H9 (cell line): Measurements from ENCODE around the gene LZTS3. TPM values are rescaled to one million over a fixed set of nuclear protein-coding genes. Genes with fewer than 3 reads are reported as not detected.

Experiments used
- DNase-seq: peaks from one replicate; pipeline ENCODE4 v3.0.0-alpha.2; 2017
- H2AFZ ChIP-seq: one replicate; pipeline ENCODE4 v1.6.1; 2013; ENCODE audit warnings: mild to moderate bottlenecking, low read length, control low read depth, moderate library complexity
- H2AK5ac ChIP-seq: 2 replicates; pipeline ENCODE4 v1.6.1; 2013; ENCODE audit warnings: low read length, control low read depth, mixed read lengths; ENCODE audit not compliant: insufficient read length
- H2BK120ac ChIP-seq: one replicate; pipeline ENCODE4 v1.6.1; 2013; ENCODE audit warnings: low read depth, mild to moderate bottlenecking, low read length, control low read depth, inconsistent platforms; ENCODE audit not compliant: poor library complexity, severe bottlenecking
- H2BK12ac ChIP-seq: 2 replicates; pipeline ENCODE4 v1.6.1; 2013; ENCODE audit warnings: low read length, control low read depth, mixed read lengths, low read depth; ENCODE audit not compliant: insufficient read length
- H2BK15ac ChIP-seq: 2 replicates; pipeline ENCODE4 v1.6.1; 2013; ENCODE audit warnings: low read depth, low read length, control low read depth
- H2BK20ac ChIP-seq: one replicate; pipeline ENCODE4 v1.6.1; 2013; ENCODE audit warnings: low read depth, mild to moderate bottlenecking, low read length, control low read depth, inconsistent platforms; ENCODE audit not compliant: poor library complexity, severe bottlenecking
- H2BK5ac ChIP-seq: 2 replicates; pipeline ENCODE4 v1.6.1; 2013; ENCODE audit warnings: low read length, control low read depth, mixed read lengths; ENCODE audit not compliant: insufficient read length
- H3K14ac ChIP-seq: 2 replicates; pipeline ENCODE4 v1.6.1; 2013; ENCODE audit warnings: low read length, control low read depth; ENCODE audit not compliant: insufficient read depth
- H3K18ac ChIP-seq: 2 replicates; pipeline ENCODE4 v1.6.1; 2013; ENCODE audit warnings: low read depth, mild to moderate bottlenecking, mixed read lengths, low read length, control low read depth; ENCODE audit not compliant: insufficient read length
- H3K23ac ChIP-seq: 2 replicates; pipeline ENCODE4 v1.6.1; 2013; ENCODE audit warnings: low read length, control low read depth, mixed read lengths, low read depth; ENCODE audit not compliant: insufficient read length
- H3K23me2 ChIP-seq: 2 replicates; pipeline ENCODE4 v1.6.1; 2013; ENCODE audit warnings: low read depth, mild to moderate bottlenecking, mixed read lengths, low read length, control low read depth; ENCODE audit not compliant: insufficient read length, poor library complexity, severe bottlenecking
- H3K27ac ChIP-seq: 2 replicates; pipeline ENCODE4 v1.5.1; 2013; ENCODE audit warnings: low read length, control low read depth, mixed read lengths, low read depth; ENCODE audit not compliant: insufficient read length
- H3K27me3 ChIP-seq: 2 replicates; pipeline ENCODE4 v1.6.1; 2013; ENCODE audit warnings: low read length, control low read depth, inconsistent platforms; ENCODE audit not compliant: insufficient read depth
- H3K4ac ChIP-seq: 2 replicates; pipeline ENCODE4 v1.6.1; 2013; ENCODE audit warnings: low read depth, mild to moderate bottlenecking, control low read depth, inconsistent platforms, low read length, moderate library complexity
- H3K4me1 ChIP-seq: 2 replicates; pipeline ENCODE4 v1.6.1; 2013; ENCODE audit warnings: low read length, control low read depth, inconsistent platforms; ENCODE audit not compliant: insufficient read depth
- H3K4me2 ChIP-seq: 2 replicates; pipeline ENCODE4 v1.6.1; 2013; ENCODE audit warnings: low read length, control low read depth, mixed read lengths; ENCODE audit not compliant: insufficient read length, insufficient read depth
- H3K56ac ChIP-seq: 2 replicates; pipeline ENCODE4 v1.6.1; 2013; ENCODE audit warnings: low read depth, mild to moderate bottlenecking, mixed read lengths, low read length, control low read depth; ENCODE audit not compliant: insufficient read length
- H3K79me1 ChIP-seq: 2 replicates; pipeline ENCODE4 v1.6.1; 2013; ENCODE audit warnings: low read depth, mild to moderate bottlenecking, moderate library complexity, low read length, control low read depth, inconsistent platforms; ENCODE audit not compliant: insufficient read depth, poor library complexity, severe bottlenecking
- H3K79me2 ChIP-seq: 2 replicates; pipeline ENCODE4 v1.6.1; 2013; ENCODE audit warnings: low read length, control low read depth, inconsistent platforms; ENCODE audit not compliant: insufficient read depth
- H3K9ac ChIP-seq: 2 replicates; pipeline ENCODE4 v1.6.1; 2013; ENCODE audit warnings: low read length, control low read depth, mixed read lengths; ENCODE audit not compliant: insufficient read length; ENCODE audit errors: extremely low read depth
- H3K9me3 ChIP-seq: one replicate; pipeline ENCODE4 v1.6.1; 2013; ENCODE audit warnings: low read depth, low read length, inconsistent platforms; ENCODE audit not compliant: control insufficient read depth
- H3T11ph ChIP-seq: one replicate; pipeline ENCODE4 v1.6.1; 2013; ENCODE audit warnings: mild to moderate bottlenecking, low read length, control low read depth, inconsistent platforms
- H4K20me1 ChIP-seq: one replicate; pipeline ENCODE4 v1.6.1; 2013; ENCODE audit not compliant: control insufficient read depth, insufficient read length, insufficient read depth
- H4K5ac ChIP-seq: 2 replicates; pipeline ENCODE4 v1.6.1; 2013; ENCODE audit warnings: low read depth, mild to moderate bottlenecking, mixed read lengths, low read length, control low read depth; ENCODE audit not compliant: insufficient read length
- H4K8ac ChIP-seq: replicated peaks from 2 replicates; pipeline ENCODE4 v1.6.1; 2013; ENCODE audit warnings: low read length, control low read depth, mixed read lengths, low read depth; ENCODE audit not compliant: insufficient read length
- H4K91ac ChIP-seq: 2 replicates; pipeline ENCODE4 v1.6.1; 2013; ENCODE audit warnings: low read depth, mild to moderate bottlenecking, moderate library complexity, mixed read lengths, low read length, control low read depth; ENCODE audit not compliant: insufficient read length
- H3K27ac Mint-ChIP-seq, 3 experiments: 2 replicates in 2 of 3; 3 replicates in 1 of 3; pipeline ENCODE4 v1.8.0; 2020 to 2021; ENCODE audit warnings: mixed read lengths in 3 of 3, mild to moderate bottlenecking in 1 of 3, moderate library complexity in 1 of 3
- H3K27me3 Mint-ChIP-seq: 2 replicates; pipeline ENCODE4 v1.8.0; 2021; ENCODE audit warnings: low read depth, mild to moderate bottlenecking, moderate library complexity, mixed read lengths
- H3K36me3 Mint-ChIP-seq, 3 experiments: 2 replicates in 2 of 3; 3 replicates in 1 of 3; pipeline ENCODE4 v1.8.0; 2020 to 2021; ENCODE audit warnings: low read depth in 3 of 3, mixed read lengths in 3 of 3; ENCODE audit not compliant: insufficient read depth in 1 of 3
- H3K4me1 Mint-ChIP-seq, 2 experiments: 2 replicates each; pipeline ENCODE4 v1.8.0; 2020; ENCODE audit warnings: mixed read lengths in 2 of 2
- H3K4me3 Mint-ChIP-seq, 2 experiments: 2 replicates in 1 of 2; 3 replicates in 1 of 2; pipeline ENCODE4 v1.8.0; 2020 to 2021; ENCODE audit warnings: mild to moderate bottlenecking in 2 of 2, mixed read lengths in 2 of 2, moderate library complexity in 1 of 2
- H3K9me3 Mint-ChIP-seq, 2 experiments: 2 replicates in 1 of 2; 3 replicates in 1 of 2; pipeline ENCODE4 v1.8.0; 2020; ENCODE audit warnings: mild to moderate bottlenecking in 2 of 2, mixed read lengths in 2 of 2, moderate library complexity in 1 of 2
- WGBS: extraction: QIAGEN DNeasy Blood & Tissue Kit; methylation state at CpG from one replicate; pipeline ENCODE4 v1.1.7; 2013; ENCODE audit warnings: missing lambda C conversion rate, low lambda C conversion rate, mixed read lengths; ENCODE audit not compliant: insufficient read length; ENCODE audit errors: extremely low coverage; 5-methylcytosine and 5-hydroxymethylcytosine counted together
- total RNA-seq: library from RNA; stranded (reverse); gene quantifications from 2 replicates; pipeline ENCODE4 v1.2.1, GENCODE V29; 2021
- TF ChIP-seq, protein P1 (sequence below): fragments of 200-600 bp; sonication (generic); conservative IDR thresholded peaks from 3 replicates; pipeline ENCODE4 v1.8.0; 2021; ENCODE audit warnings: antibody characterized with exemption, mild to moderate bottlenecking

The LZTS3 gene
- total RNA-seq, 1 experiment from 2014 or later = 20.8 TPM

DNA sequence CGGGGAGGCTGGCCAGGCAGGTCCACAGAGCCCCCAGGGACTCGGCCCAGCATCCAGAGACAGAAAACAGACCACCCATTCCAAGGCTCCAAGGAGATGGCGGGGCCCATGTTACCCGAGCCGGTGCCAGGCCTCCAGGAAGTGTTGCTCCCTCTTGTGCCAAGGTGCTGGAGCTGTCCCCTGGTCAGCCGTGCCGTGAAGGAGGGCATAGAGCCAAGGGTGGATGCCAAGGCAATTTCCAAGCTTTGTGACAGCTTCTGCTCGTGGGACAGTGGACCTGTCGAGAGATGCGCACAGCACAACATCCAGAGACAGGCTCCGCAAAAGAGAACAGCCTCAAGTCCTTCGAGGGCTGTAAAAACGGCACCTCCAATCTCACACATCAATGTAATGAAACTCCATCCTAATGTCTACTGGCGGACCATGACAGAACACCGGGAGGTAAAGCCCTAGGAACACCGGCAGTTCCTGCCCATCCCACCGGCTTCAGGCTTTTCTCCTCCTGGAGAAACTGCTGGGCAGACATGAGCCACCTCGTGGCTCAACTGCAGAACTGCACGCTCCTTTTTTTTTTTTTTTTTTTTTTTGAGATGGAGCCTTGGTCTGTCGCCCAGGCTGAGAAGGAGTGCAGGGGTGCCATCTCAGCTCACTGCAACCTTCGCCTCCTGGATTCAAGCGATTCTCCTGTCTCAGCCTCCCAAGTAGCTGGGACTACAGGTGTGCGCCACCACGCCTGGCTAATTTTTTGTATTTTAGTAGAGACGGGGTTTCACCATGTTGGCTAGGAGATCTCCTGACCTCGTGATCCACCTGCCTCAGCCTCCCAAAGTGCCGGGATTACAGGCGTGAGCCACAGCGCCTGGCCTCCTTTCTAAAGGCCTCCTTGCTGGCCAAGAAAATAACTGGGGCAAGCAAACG lies 57.9 kb downstream of the LZTS3 start:
- Histone ChIP-seq H2BK12ac (no peak overlapping the region), H3K23me2 (no peaks in the 10 kb centered on the region), H4K5ac (no peak overlapping the region), H3T11ph (no peak overlapping the region), H3K27me3 (no peaks in the 10 kb centered on the region), H3K4me2 (no peak overlapping the region), H3K79me1 (no peaks in the 10 kb centered on the region), H3K14ac (no peak overlapping the region), H2BK15ac (no peak overlapping the region), H3K23ac (no peak overlapping the region), H2BK20ac (no peak overlapping the region), H2BK5ac (no peak overlapping the region), H3K9ac (no peak overlapping the region), H3K27ac (no peak overlapping the region), H2AK5ac (no peak overlapping the region), H4K91ac (no peak overlapping the region), H3K79me2 (no peaks in the 10 kb centered on the region), H2BK120ac (no peak overlapping the region), H2AFZ (no peak overlapping the region), H3K9me3 (no peaks in the 10 kb centered on the region), H3K4me1 (no peaks in the 10 kb centered on the region), H3K4ac (no peak overlapping the region), H3K56ac (no peak overlapping the region), H4K20me1 (no peaks in the 10 kb centered on the region), H3K18ac (no peak overlapping the region), H4K8ac (no peak overlapping the region)
- Mint-ChIP-seq H3K4me3 (no peak overlapping the region; a peak in 1 of 5 replicates), H3K4me1 (peaks cover 3% of the 10 kb centered on the region in 2 experiments), H3K27me3 (no peaks in the 10 kb centered on the region), H3K27ac (no peak overlapping the region), H3K36me3 (peaks cover 0 to 4% (median 3%) of the 10 kb centered on the region in 3 experiments; a peak in 4 of 7 replicates), H3K9me3 (no peaks in the 10 kb centered on the region)
- WGBS = no CpG with 5 or more reads among the region's 30 CpGs
- TF ChIP-seq, protein P1, sequence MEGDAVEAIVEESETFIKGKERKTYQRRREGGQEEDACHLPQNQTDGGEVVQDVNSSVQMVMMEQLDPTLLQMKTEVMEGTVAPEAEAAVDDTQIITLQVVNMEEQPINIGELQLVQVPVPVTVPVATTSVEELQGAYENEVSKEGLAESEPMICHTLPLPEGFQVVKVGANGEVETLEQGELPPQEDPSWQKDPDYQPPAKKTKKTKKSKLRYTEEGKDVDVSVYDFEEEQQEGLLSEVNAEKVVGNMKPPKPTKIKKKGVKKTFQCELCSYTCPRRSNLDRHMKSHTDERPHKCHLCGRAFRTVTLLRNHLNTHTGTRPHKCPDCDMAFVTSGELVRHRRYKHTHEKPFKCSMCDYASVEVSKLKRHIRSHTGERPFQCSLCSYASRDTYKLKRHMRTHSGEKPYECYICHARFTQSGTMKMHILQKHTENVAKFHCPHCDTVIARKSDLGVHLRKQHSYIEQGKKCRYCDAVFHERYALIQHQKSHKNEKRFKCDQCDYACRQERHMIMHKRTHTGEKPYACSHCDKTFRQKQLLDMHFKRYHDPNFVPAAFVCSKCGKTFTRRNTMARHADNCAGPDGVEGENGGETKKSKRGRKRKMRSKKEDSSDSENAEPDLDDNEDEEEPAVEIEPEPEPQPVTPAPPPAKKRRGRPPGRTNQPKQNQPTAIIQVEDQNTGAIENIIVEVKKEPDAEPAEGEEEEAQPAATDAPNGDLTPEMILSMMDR = peak; percentile 81
- DNase-seq = peak; percentile 73

Other genes starting within 250 kb of the LZTS3 start
- 0.50 and 1.1 TPM in 2 replicates for gene GNRH2, start 129.9 kb downstream of the LZTS3 start, total RNA-seq
- 97.6 and 102 TPM in 2 replicates for gene MRPS26, start 127.5 kb downstream of the LZTS3 start, total RNA-seq
- 0.64 TPM in 1 of 2 replicates, not detected in the other for gene OXT, start 101.9 kb downstream of the LZTS3 start, total RNA-seq
- gene AVP, start 88.8 kb downstream of the LZTS3 start, total RNA-seq = not detected in 2 replicates
- gene FASTKD5, start 13.7 kb downstream of the LZTS3 start, total RNA-seq = 25.0 and 27.1 TPM in 2 replicates
- gene UBOX5, start 13.7 kb downstream of the LZTS3 start, total RNA-seq = 4.5 and 4.6 TPM in 2 replicates
- 56.2 and 58.1 TPM in 2 replicates for gene DDRGK1, start 31.1 kb upstream of the LZTS3 start, total RNA-seq
- gene ITPA, start 35.9 kb upstream of the LZTS3 start, total RNA-seq = 70.2 and 74.5 TPM in 2 replicates
- 25.5 and 29.4 TPM in 2 replicates for gene SLC4A11, start 65.6 kb upstream of the LZTS3 start, total RNA-seq
- 5.3 and 5.5 TPM in 2 replicates for gene DNAAF9, start 234.1 kb upstream of the LZTS3 start, total RNA-seq